OCI-LY7 (cell line): ENCODE data around the gene LDLRAP1. TPM values are rescaled to one million over a fixed set of nuclear protein-coding genes. Genes with fewer than 3 reads are reported as not detected.
"Not testable (repeated sequence)": the region's sequence is repeated elsewhere in the genome, so short reads cannot be mapped to it uniquely, and the experiment has no call there.

ENCODE experiments used
- BruUV-seq: library from RNA; stranded (reverse); fragments of 400-500 nt; replicated peaks from 2 replicates; lab custom pipeline; 2021; lab: Mats Ljungman, UMichigan
- CTCF ChIA-PET: fragments of 300-600 bp; sonication (Branson Sonifier 250); formaldehyde crosslinking; loops from one replicate; lab custom pipeline; 2022; ENCODE audit warnings: antibody characterized with exemption; ENCODE audit not compliant: unreplicated experiment; lab: Charles Lee
- POLR2A ChIA-PET: fragments of 300-600 bp; sonication (Branson Sonifier 250); formaldehyde crosslinking; loops from one replicate; lab custom pipeline; 2022; ENCODE audit warnings: antibody characterized with exemption; lab: Charles Lee
- DNase-seq: peaks from one replicate; pipeline ENCODE4 v3.0.0-alpha.2; 2015; ENCODE audit warnings: low spot score
- H2AFZ ChIP-seq: fragments of 200-600 bp; sonication (generic), shearing (Covaris generic); 2 replicates; pipeline ENCODE4 v1.6.1; 2014; ENCODE audit warnings: mild to moderate bottlenecking, antibody characterized with exemption, low read length, moderate library complexity
- H3K27ac ChIP-seq: fragments of 200-600 bp; sonication (generic); 2 replicates; pipeline ENCODE4 v1.5.1; 2014; ENCODE audit warnings: mixed run types, low read depth, mild to moderate bottlenecking, moderate library complexity, low read length, inconsistent platforms; ENCODE audit not compliant: poor library complexity, severe bottlenecking
- H3K36me3 ChIP-seq: fragments of 200-600 bp; sonication (generic); 2 replicates; pipeline ENCODE4 v1.6.1; 2014; ENCODE audit warnings: mild to moderate bottlenecking, antibody characterized with exemption, low read length, moderate library complexity, mixed read lengths; ENCODE audit not compliant: insufficient read depth
- H3K4me1 ChIP-seq: fragments of 200-600 bp; sonication (generic); 2 replicates; pipeline ENCODE4 v1.5.1; 2014; ENCODE audit warnings: mild to moderate bottlenecking, low read length; ENCODE audit not compliant: insufficient read depth, poor library complexity, severe bottlenecking
- H3K4me2 ChIP-seq: fragments of 200-600 bp; sonication (generic); 2 replicates; pipeline ENCODE4 v1.6.1; 2014; ENCODE audit warnings: mild to moderate bottlenecking, low read length
- H3K4me3 ChIP-seq: fragments of 200-600 bp; sonication (generic); 2 replicates; pipeline ENCODE4 v1.5.1; 2014; ENCODE audit warnings: mild to moderate bottlenecking, low read depth, low read length; ENCODE audit not compliant: poor library complexity, severe bottlenecking
- H3K79me2 ChIP-seq: fragments of 200-600 bp; sonication (generic); 2 replicates; pipeline ENCODE4 v1.6.1; 2016; ENCODE audit warnings: low read depth, mild to moderate bottlenecking, low read length, moderate library complexity, mixed read lengths; ENCODE audit not compliant: insufficient read depth
- H3K9me2 ChIP-seq: fragments of 200-600 bp; sonication (generic); 2 replicates; pipeline ENCODE4 v1.6.1; 2016; ENCODE audit warnings: mild to moderate bottlenecking, low read length, mixed read lengths; ENCODE audit not compliant: insufficient read depth
- H3K9me3 ChIP-seq: fragments of 200-600 bp; sonication (generic); 2 replicates; pipeline ENCODE4 v1.6.1; 2014; ENCODE audit warnings: mild to moderate bottlenecking, mixed run types, low read length, mixed read lengths
- H4K20me1 ChIP-seq: fragments of 200-600 bp; sonication (generic); 2 replicates; pipeline ENCODE4 v1.6.1; 2014; ENCODE audit warnings: mild to moderate bottlenecking, antibody characterized with exemption, low read length, moderate library complexity, mixed read lengths; ENCODE audit not compliant: insufficient read depth
- CTCF ChIP-seq: fragments of 200-600 bp; sonication (generic); conservative IDR thresholded peaks from 2 replicates; pipeline ENCODE4 v1.5.1; 2014; ENCODE audit warnings: mild to moderate bottlenecking, antibody characterized with exemption, low read length, moderate library complexity, mixed read lengths
- EZH2phosphoT487 ChIP-seq: fragments of 200-600 bp; sonication (generic); IDR thresholded peaks from 2 replicates; pipeline ENCODE4 v1.6.1; 2018; ENCODE audit warnings: low read depth, borderline replicate concordance, mild to moderate bottlenecking, mixed run types, antibody characterized with exemption, low read length, moderate library complexity, mixed read lengths
- intact Hi-C: fragments of 100-400 bp; cut with micrococcal nuclease; formaldehyde crosslinking; loops from one replicate; pipeline ENCODE4 v1.10.0; 2022; ENCODE audit not compliant: unreplicated experiment
- total RNA-seq, 2 experiments: library from RNA; depleted of rRNA in 1 of 2; stranded (reverse); fragments of >200 nt in 1 of 2; shearing (Covaris generic) in 1 of 2; gene quantifications; 2 replicates each; pipeline ENCODE4 v1.2.3, GENCODE V29; 2014 to 2022

Gene LDLRAP1
- total RNA-seq, 2 experiments from 2014 or later = 14.9 to 36.2 TPM

GRCh38 chr1:25505656-25506385 is 37.6 kb upstream of the LDLRAP1 start:
- H3K9me3 ChIP-seq = no peaks in the 10 kb centered on the region
- H3K4me3 ChIP-seq = no peak overlapping the region
- peak overlapping the region; percentile 47 for H3K4me2 ChIP-seq
- H2AFZ ChIP-seq = no peak overlapping the region
- no TSS peak for BruUV-seq
- H3K36me3 ChIP-seq = peaks cover 11% of the 10 kb centered on the region; the same call in 1 of the 2 replicates
- intact Hi-C loops = no loop called here
- H4K20me1 ChIP-seq = no peaks in the 10 kb centered on the region
- no peak for DNase-seq
- peaks cover 15% of the 10 kb centered on the region for H3K4me1 ChIP-seq
- ChIA-PET POLR2A (interaction anchor here (1.6 kb wide), 1 partner anchor 15 kb away, joined by 4 read pairs; no protein-coding TSS in a partner anchor), CTCF (no interaction called here)
- H3K79me2 ChIP-seq = no peaks in the 10 kb centered on the region
- H3K27ac ChIP-seq = no peak overlapping the region
- H3K9me2 ChIP-seq = no peaks in the 10 kb centered on the region
- TF ChIP-seq CTCF = no peak
- TF ChIP-seq EZH2phosphoT487 = no peak

DNA sequence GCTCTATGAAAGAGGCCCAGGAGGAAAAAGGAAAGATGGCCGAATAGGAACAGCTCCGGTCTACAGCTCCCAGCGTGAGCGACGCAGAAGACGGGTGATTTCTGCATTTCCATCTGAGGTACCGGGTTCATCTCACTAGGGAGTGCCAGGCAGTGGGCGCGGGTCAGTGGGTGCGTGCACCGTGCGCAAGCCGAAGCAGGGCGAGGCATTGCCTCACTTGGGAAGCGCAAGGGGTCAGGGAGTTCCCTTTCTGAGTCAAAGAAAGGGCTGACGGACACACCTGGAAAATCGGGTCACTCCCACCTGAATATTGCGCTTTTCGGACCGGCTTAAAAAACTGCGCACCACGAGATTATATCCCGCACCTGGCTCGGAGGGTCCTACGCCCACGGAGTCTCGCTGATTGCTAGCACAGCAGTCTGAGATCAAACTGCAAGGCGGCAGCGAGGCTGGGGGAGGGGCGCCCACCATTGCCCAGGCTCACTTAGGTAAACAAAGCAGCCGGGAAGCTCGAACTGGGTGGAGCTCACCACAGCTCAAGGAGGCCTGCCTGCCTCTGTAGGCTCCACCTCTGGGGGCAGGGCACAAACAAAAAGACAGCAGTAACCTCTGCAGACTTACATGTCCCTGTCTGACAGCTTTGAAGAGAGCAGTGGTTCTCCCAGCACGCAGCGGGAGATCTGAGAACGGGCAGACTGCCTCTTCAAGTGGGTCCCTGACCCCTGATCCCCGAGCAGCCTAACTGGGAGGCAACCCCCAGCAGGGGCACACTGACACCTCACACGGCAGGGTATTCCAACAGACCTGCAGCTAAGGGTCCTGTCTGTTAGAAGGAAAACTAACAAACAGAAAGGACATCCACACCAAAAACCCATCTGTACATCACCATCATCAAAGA is 36.6 kb upstream of the LDLRAP1 start:
- H3K4me3 ChIP-seq, H3K36me3 ChIP-seq, POLR2A ChIA-PET, H3K4me2 ChIP-seq, H2AFZ ChIP-seq, H3K79me2 ChIP-seq, H3K27ac ChIP-seq, DNase-seq, H3K9me2 ChIP-seq, H4K20me1 ChIP-seq, BruUV-seq, CTCF ChIA-PET, H3K9me3 ChIP-seq, intact Hi-C loops: not testable (repeated sequence)
- peaks cover 15% of the 10 kb centered on the region for H3K4me1 ChIP-seq

DNA sequence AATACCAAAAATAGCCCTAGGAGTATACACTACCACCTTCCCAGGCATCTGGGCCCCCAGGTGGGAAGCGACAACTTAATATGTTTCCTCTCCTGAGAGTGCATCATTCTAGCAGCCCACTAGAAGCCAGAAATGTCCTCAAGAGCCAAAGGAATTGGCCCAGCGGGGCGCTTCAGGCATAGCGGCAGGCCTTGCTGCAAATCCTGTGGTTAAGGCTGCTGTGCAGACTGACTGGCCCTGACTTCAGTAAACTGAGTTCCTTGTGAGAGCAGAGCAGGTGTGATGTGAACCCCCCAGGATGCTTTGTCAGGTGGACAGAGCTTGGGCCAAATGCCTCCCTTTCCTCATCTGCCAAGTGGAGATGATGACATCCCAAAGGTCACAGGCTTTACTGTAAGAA is 29.7 kb upstream of the LDLRAP1 start:
- no TSS peak for BruUV-seq
- Histone ChIP-seq H3K4me3 (no peak overlapping the region), H3K4me1 (no peaks in the 10 kb centered on the region), H4K20me1 (no peaks in the 10 kb centered on the region), H3K4me2 (no peak overlapping the region), H3K27ac (no peak overlapping the region), H2AFZ (no peak overlapping the region), H3K9me2 (no peaks in the 10 kb centered on the region), H3K9me3 (no peaks in the 10 kb centered on the region), H3K36me3 (no peaks in the 10 kb centered on the region), H3K79me2 (no peaks in the 10 kb centered on the region)
- no peak for DNase-seq
- intact Hi-C loops = loop anchor here (2.0 kb wide), 1 partner anchor 13 kb away; no protein-coding TSS in a partner anchor
- CTCF ChIA-PET = no interaction called here
- TF ChIP-seq CTCF = no peak
- TF ChIP-seq EZH2phosphoT487 = no peak
- POLR2A ChIA-PET = interaction anchor here (1.2 kb wide), 1 partner anchor 14 kb away, joined by 3 read pairs; no protein-coding TSS in a partner anchor
